ENCODE measurements around the gene CHTF8. TPM values are rescaled to one million over a fixed set of nuclear protein-coding genes. Genes with fewer than 3 reads are reported as not detected.

CHTF8 gene
- total and polyA plus RNA-seq, 10 of the 15 experiments (the other 5 are each of a cell fraction or from before 2014, with no cell fraction given): 18.5 to 159 (median 102) TPM

GRCh38 chr16:69166946-69167930, 34.9 kb upstream of the CHTF8 start (continued):
- TF ChIP-seq E4F1 (IDR thresholded peaks at IDR 0.05; ENCODE audit: borderline replicate concordance, partially characterized antibody) (no peak), CBFB (IDR thresholded peaks at IDR 0.05; ENCODE audit: low read depth) (no peak), NRF1 (conservative IDR thresholded peaks at IDR 0.05; ENCODE audit: low read depth, low read length) (no peak), PAX5 (IDR thresholded peaks at IDR 0.05; ENCODE audit: borderline replicate concordance, low read depth, low read length) (no peak), CUX1 (IDR thresholded peaks at IDR 0.05; ENCODE audit: insufficient replicate concordance, low read depth, low read length) (no peak)

Data from GM12878 (cell line).